SK-N-SH (cell line): ENCODE measurements around the gene APBB2. TPM values are rescaled to one million over a fixed set of nuclear protein-coding genes. Genes with fewer than 3 reads are reported as not detected.
A peak's percentile ranks its signal among the peaks of the same experiment; 100 is the strongest.

Source experiments
- CTCF ChIA-PET: fragments of 300-600, 350-600 bp; formaldehyde crosslinking; extraction: SDS; loops from one replicate; lab custom pipeline; 2021; lab: Yijun Ruan, JAX
- POLR2A ChIA-PET: fragments of 350-600 bp; sonication (Branson Sonifier 250); formaldehyde crosslinking; extraction: SDS; loops from one replicate; lab custom pipeline; 2020; ENCODE audit warnings: antibody characterized with exemption, inconsistent platforms; lab: Yijun Ruan, JAX
- DNase-seq: peaks from one replicate; pipeline ENCODE4 v3.0.0; 2012
- H2AFZ ChIP-seq: fragments of 200-600 bp; sonication (generic); 2 replicates; pipeline ENCODE4 v1.8.1; 2016; ENCODE audit warnings: antibody characterized with exemption, mild to moderate bottlenecking, low read depth
- H3F3A ChIP-seq: fragments of 200-600 bp; sonication (generic); replicated peaks from 2 replicates; pipeline ENCODE3; 2016; ENCODE audit warnings: antibody characterized with exemption, mild to moderate bottlenecking; ENCODE audit not compliant: insufficient read depth
- H3K27ac ChIP-seq, 2 experiments: fragments of 200-500 bp in 1 of 2; fragments of 200-600 bp in 1 of 2; sonication (Bioruptor generic) in 1 of 2; sonication (generic), shearing (Covaris generic) in 1 of 2; 2 replicates each; pipeline versions ENCODE4 v1.5.1 to v1.6.1; 2014 to 2016; ENCODE audit warnings: low read depth in 2 of 2, inconsistent platforms in 1 of 2, low read length in 1 of 2, mild to moderate bottlenecking in 1 of 2, mixed read lengths in 1 of 2
- H3K27me3 ChIP-seq: fragments of 200-600 bp; sonication (generic), shearing (Covaris generic); 2 replicates; pipeline ENCODE4 v1.6.1; 2016; ENCODE audit warnings: mixed run types; ENCODE audit not compliant: insufficient read depth
- H3K36me3 ChIP-seq, 2 experiments: fragments of 200-500 bp in 1 of 2; fragments of 200-600 bp in 1 of 2; sonication (Bioruptor generic) in 1 of 2; sonication (generic) in 1 of 2; replicated peaks in 1 of 2; 2 replicates each; pipeline versions ENCODE3 to v1.5.1; 2014 to 2016; ENCODE audit warnings: low read length in 1 of 2, mild to moderate bottlenecking in 1 of 2; ENCODE audit not compliant: insufficient read depth in 2 of 2, control insufficient read depth in 1 of 2
- H3K4me1 ChIP-seq, 2 experiments: fragments of 200-500 bp in 1 of 2; fragments of 200-600 bp in 1 of 2; sonication (Bioruptor generic) in 1 of 2; sonication (generic), shearing (Covaris generic) in 1 of 2; 2 replicates each; pipeline versions ENCODE4 v1.5.1 to v1.6.1; 2014 to 2016; ENCODE audit warnings: low read depth in 1 of 2, low read length in 1 of 2, mixed run types in 1 of 2; ENCODE audit not compliant: insufficient read depth in 2 of 2, control insufficient read depth in 1 of 2
- H3K4me2 ChIP-seq: fragments of 200-600 bp; sonication (generic), shearing (Covaris generic); 2 replicates; pipeline ENCODE4 v1.6.1; 2017; ENCODE audit warnings: mixed run types
- H3K4me3 ChIP-seq, 2 experiments: fragments of 200-500 bp in 1 of 2; fragments of 200-600 bp in 1 of 2; sonication (Bioruptor generic) in 1 of 2; sonication (generic), shearing (Covaris generic) in 1 of 2; 2 replicates each; pipeline versions ENCODE4 v1.5.1 to v1.8.1; 2014 to 2016; ENCODE audit warnings: low read depth in 2 of 2, inconsistent platforms in 1 of 2, low read length in 1 of 2, mild to moderate bottlenecking in 1 of 2, mixed read lengths in 1 of 2, moderate library complexity in 1 of 2
- H3K79me2 ChIP-seq: fragments of 200-600 bp; sonication (generic); 2 replicates; pipeline ENCODE4 v1.8.1; 2017; ENCODE audit warnings: mild to moderate bottlenecking; ENCODE audit not compliant: insufficient read depth
- H3K9ac ChIP-seq: fragments of 200-600 bp; sonication (generic); 2 replicates; pipeline ENCODE4 v1.6.1; 2017; ENCODE audit warnings: mixed run types
- H3K9me2 ChIP-seq: fragments of 200-600 bp; sonication (generic); 2 replicates; pipeline ENCODE4 v1.6.1; 2017; ENCODE audit warnings: mixed run types
- H3K9me3 ChIP-seq: fragments of 200-600 bp; sonication (generic); 2 replicates; pipeline ENCODE4 v1.6.1; 2017; ENCODE audit warnings: mixed run types, mild to moderate bottlenecking, moderate library complexity
- H4K20me1 ChIP-seq: fragments of 200-600 bp; sonication (generic); 2 replicates; pipeline ENCODE4 v1.6.1; 2017; ENCODE audit warnings: mild to moderate bottlenecking, mixed run types; ENCODE audit not compliant: insufficient read depth
- CHD2 ChIP-seq: fragments of 150-350 bp; IDR thresholded peaks from 2 replicates; pipeline ENCODE4 v1.6.1; 2018; ENCODE audit warnings: low read length; ENCODE audit not compliant: partially characterized antibody
- ELF1 ChIP-seq: IDR thresholded peaks from 2 replicates; pipeline ENCODE4 v1.4.0; 2012
- EP300 ChIP-seq, 2 experiments: IDR thresholded peaks; 2 replicates each; pipeline versions ENCODE4 v1.4.0 to v1.6.1; 2012; ENCODE audit warnings: borderline replicate concordance in 1 of 2, low read depth in 1 of 2, low read length in 1 of 2
- FOSL2 ChIP-seq: IDR thresholded peaks from 2 replicates; pipeline ENCODE4 v1.4.0; 2012; ENCODE audit warnings: low read depth, mild to moderate bottlenecking, moderate library complexity, borderline replicate concordance
- FOXJ3 ChIP-seq: sonication (generic); formaldehyde crosslinking; IDR thresholded peaks from 2 replicates; pipeline ENCODE4 v1.5.1; 2020; ENCODE audit warnings: mild to moderate bottlenecking, missing genetic modification reagents
- FOXM1 ChIP-seq: IDR thresholded peaks from 2 replicates; pipeline ENCODE4 v1.4.0; 2012; ENCODE audit warnings: low read depth, mild to moderate bottlenecking
- GATA2 ChIP-seq: sonication (generic); formaldehyde crosslinking; IDR thresholded peaks from 2 replicates; pipeline ENCODE4 v1.5.0; 2020; ENCODE audit warnings: mild to moderate bottlenecking, missing genetic modification reagents
- JUND ChIP-seq: IDR thresholded peaks from 2 replicates; pipeline ENCODE4 v1.4.0; 2012
- MXI1 ChIP-seq: IDR thresholded peaks from 2 replicates; pipeline ENCODE4 v1.6.1; 2012; ENCODE audit warnings: mild to moderate bottlenecking, low read depth, low read length, improper control_type of control experiment
- NFIC ChIP-seq: IDR thresholded peaks from 2 replicates; pipeline ENCODE4 v1.4.0; 2012; ENCODE audit warnings: borderline replicate concordance
- NRF1 ChIP-seq: IDR thresholded peaks from 2 replicates; pipeline ENCODE4 v1.6.1; 2012; ENCODE audit warnings: low read depth, mild to moderate bottlenecking, low read length
- POLR2AphosphoS5 ChIP-seq: IDR thresholded peaks from 2 replicates; pipeline ENCODE4 v1.6.1; 2012; ENCODE audit warnings: low read depth, low read length
- RCOR1 ChIP-seq: fragments of 150-350 bp; IDR thresholded peaks from 2 replicates; pipeline ENCODE4 v1.6.1; 2017; ENCODE audit warnings: antibody characterized with exemption, low read length
- RXRA ChIP-seq: IDR thresholded peaks from 2 replicates; pipeline ENCODE4 v1.4.0; 2012; ENCODE audit warnings: low read depth, mild to moderate bottlenecking, borderline replicate concordance
- SIN3A ChIP-seq: IDR thresholded peaks from 2 replicates; pipeline ENCODE4 v1.6.1; 2012; ENCODE audit warnings: low read depth, mild to moderate bottlenecking, low read length, moderate library complexity, borderline replicate concordance
- TAF1 ChIP-seq: IDR thresholded peaks from 2 replicates; pipeline ENCODE4 v1.6.1; 2012; ENCODE audit warnings: low read depth, mild to moderate bottlenecking, low read length, moderate library complexity, borderline replicate concordance
- TCF12 ChIP-seq: IDR thresholded peaks from 2 replicates; pipeline ENCODE4 v1.4.0; 2012
- YY1 ChIP-seq: IDR thresholded peaks from 2 replicates; pipeline ENCODE4 v1.4.0; 2012; ENCODE audit warnings: low read depth, mild to moderate bottlenecking
- WGBS: methylation state at CpG from one replicate; pipeline ENCODE4 v1.1.6; 2017; ENCODE audit warnings: low lambda C conversion rate; 5-methylcytosine and 5-hydroxymethylcytosine counted together
- polyA plus RNA-seq, 3 experiments: library from polyadenylated mRNA; depleted of rRNA; stranded (reverse); fragments of >200 nt; gene quantifications; 2 replicates each; pipeline ENCODE4 v1.2.3, GENCODE V29; 2012
- TF ChIP-seq, protein P1 (sequence below): IDR thresholded peaks from 2 replicates; pipeline ENCODE4 v1.4.0; 2012; ENCODE audit warnings: low read depth
- TF ChIP-seq, protein P2 (sequence below): IDR thresholded peaks from 2 replicates; pipeline ENCODE4; 2012
- TF ChIP-seq, protein P3 (sequence below): IDR thresholded peaks from 2 replicates; pipeline ENCODE4 v1.6.1; 2012; ENCODE audit warnings: mild to moderate bottlenecking, low read depth, low read length, moderate library complexity
- TF ChIP-seq, protein P4 (sequence below): fragments of 150-350 bp; IDR thresholded peaks from 2 replicates; pipeline ENCODE4 v1.6.1; 2017; ENCODE audit warnings: antibody characterized with exemption, low read length, low read depth, borderline replicate concordance

The APBB2 gene
- polyA plus RNA-seq, 1 of the 3 experiments (the other 2 are of a cell fraction), result 49.8 TPM

DNA sequence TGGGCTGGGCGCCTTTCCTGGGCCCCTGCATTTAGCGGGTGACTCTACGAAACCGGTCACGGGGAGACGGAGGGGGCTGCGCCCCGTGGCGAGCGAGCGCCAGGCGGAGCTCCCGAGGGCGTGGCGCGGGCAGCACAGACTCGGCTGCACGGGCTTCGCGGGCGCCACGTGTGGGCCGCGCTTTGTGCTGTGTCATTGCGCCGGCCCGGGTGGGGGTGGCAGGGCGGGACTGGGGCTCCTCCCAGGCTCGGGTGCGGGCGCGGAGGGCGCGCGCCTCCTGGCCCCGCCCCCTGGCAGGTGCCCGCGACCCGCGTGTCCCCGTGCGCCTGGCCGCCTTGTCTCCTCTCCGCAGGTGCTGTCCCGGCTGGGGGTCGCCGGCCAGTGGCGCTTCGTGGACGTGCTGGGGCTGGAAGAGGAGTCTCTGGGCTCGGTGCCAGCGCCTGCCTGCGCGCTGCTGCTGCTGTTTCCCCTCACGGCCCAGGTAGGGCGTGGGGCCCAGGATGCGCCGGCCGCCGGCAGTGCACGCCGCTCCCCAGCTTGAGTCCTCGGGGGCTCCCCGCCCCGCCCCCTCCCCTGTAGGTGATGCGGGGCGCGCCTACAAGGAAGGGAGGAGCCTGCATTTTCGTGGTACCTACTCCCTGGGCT, 43.0 kb upstream of the APBB2 start (continued):
- TF ChIP-seq, protein P1, sequence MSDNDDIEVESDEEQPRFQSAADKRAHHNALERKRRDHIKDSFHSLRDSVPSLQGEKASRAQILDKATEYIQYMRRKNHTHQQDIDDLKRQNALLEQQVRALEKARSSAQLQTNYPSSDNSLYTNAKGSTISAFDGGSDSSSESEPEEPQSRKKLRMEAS, result peak; percentile 96
- no peak for TF ChIP-seq SIN3A
- TF ChIP-seq, all 33 proteins: peak for 3

DNA sequence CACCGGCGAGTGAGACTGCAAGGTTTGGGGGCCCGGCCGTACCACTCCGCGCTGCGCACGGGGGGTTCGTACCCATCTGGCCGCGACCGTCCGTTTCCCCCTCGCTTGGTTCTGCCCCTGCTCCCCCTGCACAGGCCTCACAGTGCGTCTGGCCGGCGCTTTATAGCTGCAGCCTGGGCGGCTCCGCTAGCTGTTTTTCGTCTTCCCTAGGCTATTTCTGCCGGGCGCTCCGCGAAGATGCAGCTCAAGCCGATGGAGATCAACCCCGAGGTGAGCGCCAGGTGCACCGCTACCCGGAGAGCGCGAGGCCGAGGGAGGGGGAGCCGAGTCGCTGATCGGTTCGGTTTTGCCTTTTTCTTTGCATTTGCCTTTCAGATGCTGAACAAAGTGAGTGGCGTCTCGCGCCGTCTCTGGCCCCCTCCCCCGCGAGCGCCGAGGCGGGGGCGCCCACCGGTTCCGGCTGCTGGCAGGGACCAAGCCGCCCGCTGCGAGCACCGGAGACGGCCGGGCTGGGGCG, 42.5 kb upstream of the APBB2 start, which contains the start of gene UCHL1:
TSS of gene UCHL1 (plus strand) at position 189 of the 517 bp plus-strand sequence. CDS start at position 238, 49 bp downstream.
- CTCF ChIA-PET, result interaction anchor here (0.9 to 3.9 kb wide), 8 partner anchors 11 to 405 kb away, joined by 3 to 15 read pairs (median 6); partner anchors contain the start of gene APBB2
- peaks cover 23% of the 10 kb centered on the region for H4K20me1 ChIP-seq
- H3K36me3 ChIP-seq, result peaks cover 27 to 28% of the 10 kb centered on the region in 2 experiments
- 1% methylated on average over 24 of the region's 55 CpGs for WGBS
- POLR2A ChIA-PET, result interaction anchor here (0.7 to 4.7 kb wide), 23 partner anchors 8 to 1618 kb away, joined by 3 to 67 read pairs (median 4); partner anchors contain the start of genes APBB2, SLC30A9 and SMIM14
- H2AFZ ChIP-seq, result peak within 1 kb of the TSS; percentile 60
- peak; percentile 97 for DNase-seq
- H3K4me3 ChIP-seq, result peak within 1 kb of the TSS; percentile 77 to 97
- no peaks in the 10 kb centered on the region for H3K9me2 ChIP-seq
- no peaks in the 10 kb centered on the region for H3K9me3 ChIP-seq
- peaks cover 3% of the 10 kb centered on the region for H3F3A ChIP-seq
- peak within 1 kb of the TSS; percentile 95 for H3K9ac ChIP-seq
- peaks cover 10 to 16% of the 10 kb centered on the region in 2 experiments; a peak in 3 of 4 replicates for H3K4me1 ChIP-seq
- peaks cover 41% of the 10 kb centered on the region; the same call in 1 of the 2 replicates for H3K79me2 ChIP-seq
- peak within 1 kb of the TSS; percentile 89 for H3K4me2 ChIP-seq
- no peaks in the 10 kb centered on the region for H3K27me3 ChIP-seq
- peak within 1 kb of the TSS; percentile 73 to 95 for H3K27ac ChIP-seq
- no peak for TF ChIP-seq NRF1
- no peak; the same call in 1 of the 2 replicates for TF ChIP-seq NFIC
- 0 out of 2 replicates have a peak, but pooled peaks have one; percentile 24 for TF ChIP-seq RCOR1
- TF ChIP-seq, protein P2, sequence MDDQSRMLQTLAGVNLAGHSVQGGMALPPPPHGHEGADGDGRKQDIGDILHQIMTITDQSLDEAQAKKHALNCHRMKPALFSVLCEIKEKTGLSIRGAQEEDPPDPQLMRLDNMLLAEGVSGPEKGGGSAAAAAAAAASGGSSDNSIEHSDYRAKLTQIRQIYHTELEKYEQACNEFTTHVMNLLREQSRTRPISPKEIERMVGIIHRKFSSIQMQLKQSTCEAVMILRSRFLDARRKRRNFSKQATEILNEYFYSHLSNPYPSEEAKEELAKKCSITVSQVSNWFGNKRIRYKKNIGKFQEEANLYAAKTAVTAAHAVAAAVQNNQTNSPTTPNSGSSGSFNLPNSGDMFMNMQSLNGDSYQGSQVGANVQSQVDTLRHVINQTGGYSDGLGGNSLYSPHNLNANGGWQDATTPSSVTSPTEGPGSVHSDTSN, result 0 out of 2 replicates have a peak, but pooled peaks have one; percentile 8
- TF ChIP-seq CHD2, result peak; percentile 59
- TF ChIP-seq GATA2 (CRISPR knock-in tag), result 0 out of 2 replicates have a peak, but pooled peaks have one; percentile 33
- TF ChIP-seq JUND, result peak; percentile 32; the same call in 1 of the 2 replicates
- TF ChIP-seq EP300 (IDR thresholded peaks at IDR 0.05; ENCODE audit: borderline replicate concordance in 1 of 2, low read depth in 1 of 2, low read length in 1 of 2), result peak; percentile 12 to 55; a peak in 2 of 4 replicates
- peak; percentile 9; the same call in 1 of the 2 replicates for TF ChIP-seq FOXJ3 (CRISPR knock-in tag)
- no peak for TF ChIP-seq FOXM1
- TF ChIP-seq MXI1, result peak; percentile 73; the same call in 1 of the 2 replicates
- peak; percentile 87; the same call in 1 of the 2 replicates for TF ChIP-seq SIN3A
- no peak for TF ChIP-seq FOSL2
- TF ChIP-seq ELF1, result no peak; the same call in 1 of the 2 replicates
- TF ChIP-seq TAF1, result peak; percentile 99
- TF ChIP-seq, protein P1, result peak; percentile 83
- no peak for TF ChIP-seq RXRA
- no peak for TF ChIP-seq YY1
- TF ChIP-seq, protein P3, sequence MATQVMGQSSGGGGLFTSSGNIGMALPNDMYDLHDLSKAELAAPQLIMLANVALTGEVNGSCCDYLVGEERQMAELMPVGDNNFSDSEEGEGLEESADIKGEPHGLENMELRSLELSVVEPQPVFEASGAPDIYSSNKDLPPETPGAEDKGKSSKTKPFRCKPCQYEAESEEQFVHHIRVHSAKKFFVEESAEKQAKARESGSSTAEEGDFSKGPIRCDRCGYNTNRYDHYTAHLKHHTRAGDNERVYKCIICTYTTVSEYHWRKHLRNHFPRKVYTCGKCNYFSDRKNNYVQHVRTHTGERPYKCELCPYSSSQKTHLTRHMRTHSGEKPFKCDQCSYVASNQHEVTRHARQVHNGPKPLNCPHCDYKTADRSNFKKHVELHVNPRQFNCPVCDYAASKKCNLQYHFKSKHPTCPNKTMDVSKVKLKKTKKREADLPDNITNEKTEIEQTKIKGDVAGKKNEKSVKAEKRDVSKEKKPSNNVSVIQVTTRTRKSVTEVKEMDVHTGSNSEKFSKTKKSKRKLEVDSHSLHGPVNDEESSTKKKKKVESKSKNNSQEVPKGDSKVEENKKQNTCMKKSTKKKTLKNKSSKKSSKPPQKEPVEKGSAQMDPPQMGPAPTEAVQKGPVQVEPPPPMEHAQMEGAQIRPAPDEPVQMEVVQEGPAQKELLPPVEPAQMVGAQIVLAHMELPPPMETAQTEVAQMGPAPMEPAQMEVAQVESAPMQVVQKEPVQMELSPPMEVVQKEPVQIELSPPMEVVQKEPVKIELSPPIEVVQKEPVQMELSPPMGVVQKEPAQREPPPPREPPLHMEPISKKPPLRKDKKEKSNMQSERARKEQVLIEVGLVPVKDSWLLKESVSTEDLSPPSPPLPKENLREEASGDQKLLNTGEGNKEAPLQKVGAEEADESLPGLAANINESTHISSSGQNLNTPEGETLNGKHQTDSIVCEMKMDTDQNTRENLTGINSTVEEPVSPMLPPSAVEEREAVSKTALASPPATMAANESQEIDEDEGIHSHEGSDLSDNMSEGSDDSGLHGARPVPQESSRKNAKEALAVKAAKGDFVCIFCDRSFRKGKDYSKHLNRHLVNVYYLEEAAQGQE, result peak; percentile 66; the same call in 1 of the 2 replicates
- peak; percentile 34; the same call in 1 of the 2 replicates for TF ChIP-seq TCF12
- TF ChIP-seq POLR2AphosphoS5, result peak; percentile 100
- TF ChIP-seq, protein P4, sequence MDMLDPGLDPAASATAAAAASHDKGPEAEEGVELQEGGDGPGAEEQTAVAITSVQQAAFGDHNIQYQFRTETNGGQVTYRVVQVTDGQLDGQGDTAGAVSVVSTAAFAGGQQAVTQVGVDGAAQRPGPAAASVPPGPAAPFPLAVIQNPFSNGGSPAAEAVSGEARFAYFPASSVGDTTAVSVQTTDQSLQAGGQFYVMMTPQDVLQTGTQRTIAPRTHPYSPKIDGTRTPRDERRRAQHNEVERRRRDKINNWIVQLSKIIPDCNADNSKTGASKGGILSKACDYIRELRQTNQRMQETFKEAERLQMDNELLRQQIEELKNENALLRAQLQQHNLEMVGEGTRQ, result no peak
